Natural killer cell (primary cell): ENCODE measurements around the gene GSG1L. TPM values are rescaled to one million over a fixed set of nuclear protein-coding genes. Genes with fewer than 3 reads are reported as not detected.

ENCODE experiments used
- ATAC-seq, 3 donors: fragments of 150-1000 bp in 2 of 3; fragments of 200-7000 bp in 1 of 3; cut with Tn5 transposase; 1 replicate in 1 of 3; 2 replicates in 2 of 3; pipeline ENCODE4 v1.10.0; 2021; ENCODE audit warnings: mild to moderate bottlenecking in 2 of 3, moderate library complexity in 2 of 3
- DNase-seq, 2 donors: peaks; one replicate each; pipeline versions ENCODE4 v3.0.0 to v3.0.0-alpha.2; 2013 to 2021; ENCODE audit warnings: mixed read lengths in 1 of 2
- H3K27ac ChIP-seq: one replicate; pipeline ENCODE4 v1.5.1; 2013; ENCODE audit warnings: mild to moderate bottlenecking, low read length
- H3K27me3 ChIP-seq: one replicate; pipeline ENCODE4 v1.6.1; 2013; ENCODE audit warnings: low read length; ENCODE audit not compliant: control insufficient read depth, insufficient read depth
- H3K36me3 ChIP-seq: one replicate; pipeline ENCODE4 v1.6.1; 2013; ENCODE audit warnings: low read length; ENCODE audit not compliant: control insufficient read depth, insufficient read depth
- H3K4me1 ChIP-seq: one replicate; pipeline ENCODE4 v1.6.1; 2013; ENCODE audit warnings: low read length; ENCODE audit not compliant: control insufficient read depth, insufficient read depth
- H3K4me3 ChIP-seq: one replicate; pipeline ENCODE4 v1.5.1; 2013; ENCODE audit warnings: low read length
- H3K9me3 ChIP-seq: one replicate; pipeline ENCODE4 v1.6.1; 2013; ENCODE audit warnings: low read length; ENCODE audit not compliant: control insufficient read depth, insufficient read depth
- H3K27ac Mint-ChIP-seq, 2 donors: one replicate each; pipeline ENCODE4 v1.8.0; 2022; ENCODE audit warnings: mild to moderate bottlenecking in 2 of 2, mixed read lengths in 2 of 2, moderate library complexity in 1 of 2
- H3K27me3 Mint-ChIP-seq, 2 donors: one replicate each; pipeline ENCODE4 v1.8.0; 2022; ENCODE audit warnings: low read depth in 2 of 2, mixed read lengths in 2 of 2
- H3K36me3 Mint-ChIP-seq: one replicate; pipeline ENCODE4 v1.8.0; 2022; ENCODE audit warnings: mixed read lengths
- H3K4me1 Mint-ChIP-seq, 2 donors: one replicate each; pipeline ENCODE4 v1.8.0; 2022; ENCODE audit warnings: mixed read lengths in 2 of 2
- H3K4me3 Mint-ChIP-seq: one replicate; pipeline ENCODE4 v1.8.0; 2022; ENCODE audit warnings: mild to moderate bottlenecking, moderate library complexity, mixed read lengths
- H3K9me3 Mint-ChIP-seq, 2 donors: one replicate each; pipeline ENCODE4 v1.8.0; 2022; ENCODE audit warnings: mixed read lengths in 2 of 2
- CTCF ChIP-seq: fragments of 200-600 bp; IDR thresholded peaks from one replicate; pipeline ENCODE4 v1.8.0; 2022; ENCODE audit warnings: antibody characterized with exemption
- WGBS: methylation state at CpG from one replicate; pipeline ENCODE4 v1.1.7; 2013; ENCODE audit warnings: missing lambda C conversion rate; ENCODE audit not compliant: insufficient coverage; 5-methylcytosine and 5-hydroxymethylcytosine counted together
- intact Hi-C: fragments of 100-400 bp; cut with micrococcal nuclease; formaldehyde crosslinking; loops from one replicate; pipeline ENCODE4 v1.14.2; 2022
- total RNA-seq, 4 donors: library from RNA; stranded (reverse); fragments of 120-200 nt in 1 of 4; gene quantifications; one replicate each; pipeline versions ENCODE4 v1.2.3 to v1.2.4, GENCODE V29; 2013 to 2022

GSG1L gene
- total RNA-seq, 3 donors from 2014 or later (not counting 1 experiment from before 2014, with no cell fraction given), result 0.25 TPM; not detected in 2

- ATAC-seq (no peak), DNase-seq (no peak)
- Mint-ChIP-seq H3K27ac (no peak overlapping the region), H3K36me3 (peaks cover 11% of the 10 kb centered on the region), H3K4me1 (peaks cover 0 to 6% of the 10 kb centered on the region in 2 donors), H3K27me3 (no peaks in the 10 kb centered on the region), H3K9me3 (no peaks in the 10 kb centered on the region), H3K4me3 (no peak overlapping the region)
- H3K9me3 ChIP-seq, result no peaks in the 10 kb centered on the region
- no peaks in the 10 kb centered on the region for H3K4me1 ChIP-seq
- intact Hi-C loops, result no loop called here
- TF ChIP-seq CTCF, result no peak
- H3K36me3 ChIP-seq, result peaks cover 5% of the 10 kb centered on the region
- WGBS, result 94% methylated on average over 5 of the region's 5 CpGs
- no peak overlapping the region for H3K4me3 ChIP-seq
- no peak overlapping the region for H3K27ac ChIP-seq
- no peaks in the 10 kb centered on the region for H3K27me3 ChIP-seq
Observed at GRCh38 chr16:27742333-27742732, 321.2 kb downstream of the GSG1L start.

DNA sequence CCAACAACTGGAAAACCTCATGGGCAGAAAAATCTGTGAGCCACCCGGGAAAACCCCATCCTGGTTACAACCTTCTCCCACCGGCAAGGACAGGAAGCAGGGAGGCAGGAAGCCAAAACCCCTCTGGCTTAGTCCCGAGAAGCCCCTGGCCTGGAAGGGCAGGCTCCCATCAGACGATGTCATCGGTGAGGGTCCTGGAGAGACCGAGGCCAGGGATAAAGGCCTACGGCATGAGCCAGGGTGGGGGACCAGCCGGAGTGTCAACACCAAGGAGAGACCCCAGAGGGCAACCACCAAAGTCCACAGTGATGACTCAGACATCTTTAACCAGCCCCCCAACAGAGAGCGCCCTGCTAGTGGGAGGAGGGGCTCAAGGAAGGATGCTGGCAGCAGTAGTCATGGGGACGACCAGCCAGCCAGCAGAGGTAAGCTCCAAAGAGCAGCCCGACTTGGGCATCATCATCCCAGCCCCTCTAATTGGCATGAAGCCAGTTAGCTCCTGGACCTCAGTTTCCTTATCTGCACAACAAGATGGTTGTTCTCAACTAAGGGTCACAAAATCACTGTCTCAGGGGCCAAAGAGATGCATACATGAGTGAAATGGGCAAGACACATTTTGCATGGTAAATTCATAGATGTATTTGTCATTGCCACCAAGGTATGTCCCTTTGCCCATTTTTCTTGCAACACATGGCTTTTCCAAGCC lies 322.9 kb downstream of the GSG1L start:
- Mint-ChIP-seq H3K9me3 (no peaks in the 10 kb centered on the region), H3K4me1 (no peaks in the 10 kb centered on the region), H3K27me3 (no peaks in the 10 kb centered on the region), H3K4me3 (no peak overlapping the region), H3K27ac (no peak overlapping the region), H3K36me3 (peaks cover 11% of the 10 kb centered on the region)
- Histone ChIP-seq H3K4me3 (no peak overlapping the region), H3K27ac (no peak overlapping the region), H3K36me3 (peaks cover 5% of the 10 kb centered on the region), H3K27me3 (no peaks in the 10 kb centered on the region), H3K9me3 (no peaks in the 10 kb centered on the region), H3K4me1 (no peaks in the 10 kb centered on the region)
- 93% methylated on average over 10 of the region's 11 CpGs for WGBS
- DNase-seq (no peak), ATAC-seq (no peak)
- no peak for TF ChIP-seq CTCF
- intact Hi-C loops, result no loop called here

GRCh38 chr16:27739606-27740357 lies 323.7 kb downstream of the GSG1L start:
- no peak overlapping the region for H3K4me3 ChIP-seq
- Mint-ChIP-seq H3K4me3 (no peak overlapping the region), H3K36me3 (peaks cover 11% of the 10 kb centered on the region), H3K27me3 (no peaks in the 10 kb centered on the region), H3K27ac (no peak overlapping the region), H3K4me1 (no peaks in the 10 kb centered on the region), H3K9me3 (no peaks in the 10 kb centered on the region)
- peaks cover 5% of the 10 kb centered on the region for H3K36me3 ChIP-seq
- no peak overlapping the region for H3K27ac ChIP-seq
- TF ChIP-seq CTCF, result no peak
- no peak for DNase-seq
- intact Hi-C loops, result no loop called here
- no peaks in the 10 kb centered on the region for H3K9me3 ChIP-seq
- 82% methylated on average over 17 of the region's 17 CpGs for WGBS
- no peak for ATAC-seq
- no peaks in the 10 kb centered on the region for H3K27me3 ChIP-seq
- no peaks in the 10 kb centered on the region for H3K4me1 ChIP-seq
